NCI-H1694 (cell line): ENCODE data around the gene CALHM5.

Source experiments
- DNase-seq: peaks from one replicate; lab custom pipeline; 2025; lab: John Stamatoyannopoulos, UW

CALHM5 gene

DNA sequence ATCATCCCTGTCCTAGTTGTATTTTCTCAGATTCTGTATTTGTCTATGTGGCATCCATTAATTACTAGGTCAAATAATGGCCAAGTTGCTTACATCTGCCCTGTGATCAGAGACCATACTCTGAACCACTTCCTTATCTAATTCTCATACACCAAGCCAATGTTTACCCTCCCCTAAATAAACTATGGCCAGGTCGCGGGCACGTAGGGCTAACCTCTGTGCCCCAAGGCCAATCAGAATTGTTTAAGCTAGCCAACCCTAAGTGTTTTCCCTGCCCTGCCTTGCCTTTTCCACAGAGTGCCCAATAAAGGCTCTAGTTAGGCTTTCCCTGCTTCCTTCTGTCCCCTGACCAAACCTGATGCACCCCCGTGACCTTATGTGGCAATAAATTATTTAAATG lies 39.4 kb downstream of the CALHM5 start:
- no peak for DNase-seq

DNA sequence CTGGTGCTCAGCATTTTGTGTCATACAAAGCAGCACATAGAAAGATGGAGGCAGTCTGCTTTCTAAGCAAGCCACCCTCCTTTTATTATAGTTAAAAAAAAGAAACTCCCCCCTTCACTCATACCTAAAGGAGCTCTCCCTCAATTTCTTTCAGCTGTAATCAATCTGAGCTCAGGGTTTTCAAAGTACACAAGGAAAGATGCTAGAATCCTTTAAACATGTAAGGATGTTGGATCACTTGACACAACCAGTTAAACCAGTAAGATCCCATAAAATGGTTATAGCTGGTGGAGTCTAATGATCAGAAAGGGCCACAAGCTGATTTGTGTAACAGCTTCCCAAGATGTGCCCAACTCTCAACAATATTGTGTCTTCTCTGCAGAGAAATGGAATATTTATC lies 42.0 kb downstream of the CALHM5 start, which contains the start of gene CALHM4:
CALHM4 (plus strand) TSS at position 301 of the 400 bp plus-strand sequence; CDS start at position 344, 43 bp downstream.
- DNase-seq = no peak

DNA sequence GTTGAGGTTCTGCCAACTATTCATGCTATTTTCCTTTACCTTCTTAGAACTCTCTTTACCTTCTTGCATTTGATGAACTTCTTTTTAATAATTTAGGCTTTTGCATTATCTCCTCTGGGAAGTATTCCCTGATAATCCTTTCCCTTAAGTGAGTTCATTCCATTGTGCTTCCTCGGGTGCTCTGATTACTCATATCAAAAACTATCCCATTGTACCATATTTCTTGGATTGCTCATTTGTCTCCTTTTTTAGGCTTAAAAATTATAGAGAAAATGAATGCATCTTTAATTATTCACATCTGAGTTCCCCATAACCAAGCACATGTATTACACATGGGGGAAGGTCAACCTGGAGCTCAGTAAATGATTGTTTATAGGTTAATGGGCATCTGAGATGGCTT lies 44.6 kb downstream of the CALHM5 start:
- DNase-seq = no peak

DNA sequence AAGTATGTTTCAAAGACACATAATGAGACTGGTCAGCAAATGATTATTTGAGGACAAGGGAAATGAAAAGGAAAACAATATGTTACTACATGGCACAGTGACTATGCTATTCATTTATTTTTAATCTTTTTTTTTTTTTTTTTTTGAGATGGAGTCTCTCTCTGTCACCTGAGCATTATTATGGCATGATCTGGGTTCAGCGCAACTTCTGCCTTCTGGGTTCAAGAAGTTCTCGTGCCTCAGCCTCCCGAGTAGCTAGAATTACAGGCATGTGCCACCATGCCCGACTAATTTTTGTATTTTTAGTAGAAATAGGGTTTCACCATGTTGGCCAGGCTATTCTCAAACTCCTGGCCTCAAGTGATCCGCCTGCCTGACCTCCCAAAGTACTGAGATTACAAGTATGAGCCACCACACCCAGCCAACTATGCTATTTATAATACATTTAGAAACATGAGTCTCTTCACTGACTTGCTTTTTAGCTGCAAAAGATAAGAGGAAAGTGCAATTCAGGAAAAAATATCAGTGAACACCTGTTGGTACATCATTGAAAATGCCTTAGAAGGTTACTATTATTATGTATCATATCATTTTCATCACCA lies 45.5 kb downstream of the CALHM5 start:
- no peak for DNase-seq

DNA sequence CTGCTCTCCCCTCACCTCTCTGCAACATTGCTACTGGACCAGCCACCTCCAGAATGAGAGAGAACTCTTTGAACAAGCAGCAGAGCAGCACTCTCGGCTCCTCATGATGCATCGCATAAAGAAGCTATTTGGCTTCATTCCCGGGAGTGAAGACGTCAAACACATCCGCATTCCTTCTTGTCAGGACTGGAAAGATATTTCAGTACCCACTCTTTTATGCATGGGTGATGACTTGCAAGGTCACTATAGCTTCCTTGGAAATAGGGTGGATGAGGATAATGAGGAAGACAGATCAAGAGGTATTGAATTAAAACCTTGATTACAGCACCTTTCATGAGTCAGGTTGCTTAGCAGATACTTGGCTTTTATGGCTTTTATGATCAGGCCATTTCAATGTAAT lies 46.5 kb downstream of the CALHM5 start:
- DNase-seq = no peak

DNA sequence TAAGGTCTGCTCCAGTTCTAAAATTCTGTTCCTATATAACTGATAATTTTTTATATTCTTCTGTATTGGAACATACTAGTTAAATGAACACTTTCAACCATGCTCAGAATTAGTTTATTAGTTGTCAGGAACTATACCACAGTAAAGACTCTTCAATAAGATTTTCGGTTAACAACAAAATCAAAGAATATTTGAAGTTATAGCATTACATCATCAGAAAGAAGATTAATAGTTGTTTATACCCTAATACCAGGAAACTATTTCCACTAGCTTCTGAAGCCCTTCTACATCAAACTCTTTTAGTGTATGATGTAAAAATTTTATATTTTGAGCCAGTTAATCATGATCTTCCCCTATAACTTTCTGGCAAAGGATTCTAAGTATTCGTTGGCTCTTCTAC lies 48.7 kb downstream of the CALHM5 start:
- no peak for DNase-seq

DNA sequence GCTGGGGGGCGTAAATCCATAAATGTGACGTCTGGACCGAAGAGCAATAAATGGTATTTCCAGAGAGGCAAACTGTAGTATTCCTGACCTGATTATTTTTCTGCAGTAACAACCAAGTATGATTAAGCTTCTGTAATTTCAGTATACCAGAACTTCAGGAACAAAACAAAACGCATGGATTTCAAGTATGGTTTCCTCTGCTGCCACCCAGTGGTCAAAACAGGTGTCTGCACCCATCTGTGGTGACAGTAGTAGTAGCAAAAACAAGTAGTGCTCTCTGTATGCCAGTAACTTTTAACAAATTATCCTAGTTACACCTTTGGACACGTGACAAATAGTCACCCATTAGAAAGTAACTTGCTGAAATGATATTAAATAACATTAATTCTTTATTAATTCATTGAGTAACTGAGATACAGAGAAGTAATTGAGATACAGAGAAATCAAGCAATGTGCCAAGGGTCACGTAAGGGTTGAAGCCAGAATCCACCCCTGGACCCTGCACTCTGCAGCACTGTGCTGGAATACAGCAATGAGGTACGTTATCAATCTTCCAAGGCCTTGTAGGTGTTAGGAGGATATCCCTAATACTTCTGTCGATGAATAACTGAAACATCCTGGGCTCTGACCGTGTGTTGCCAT lies 50.1 kb downstream of the CALHM5 start:
- DNase-seq = peak; percentile 38

DNA sequence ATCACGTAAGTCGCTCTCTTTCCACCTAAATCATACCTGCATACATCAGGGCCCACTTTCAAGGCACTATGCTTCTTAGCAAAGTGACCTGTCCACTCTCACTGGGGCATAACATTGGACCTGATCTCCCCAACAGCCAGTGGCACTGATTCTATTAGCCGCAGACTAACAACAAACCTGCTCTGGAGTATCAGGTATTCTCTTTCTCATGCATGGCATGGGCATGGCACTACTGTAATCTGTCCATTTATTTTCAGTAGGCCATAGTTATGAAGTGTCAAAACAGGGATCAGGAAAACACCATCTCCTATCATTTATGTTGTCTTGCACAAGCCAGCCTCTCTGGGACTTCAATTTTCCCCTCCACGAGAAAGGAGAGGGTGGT lies 50.6 kb downstream of the CALHM5 start:
- no peak for DNase-seq

DNA sequence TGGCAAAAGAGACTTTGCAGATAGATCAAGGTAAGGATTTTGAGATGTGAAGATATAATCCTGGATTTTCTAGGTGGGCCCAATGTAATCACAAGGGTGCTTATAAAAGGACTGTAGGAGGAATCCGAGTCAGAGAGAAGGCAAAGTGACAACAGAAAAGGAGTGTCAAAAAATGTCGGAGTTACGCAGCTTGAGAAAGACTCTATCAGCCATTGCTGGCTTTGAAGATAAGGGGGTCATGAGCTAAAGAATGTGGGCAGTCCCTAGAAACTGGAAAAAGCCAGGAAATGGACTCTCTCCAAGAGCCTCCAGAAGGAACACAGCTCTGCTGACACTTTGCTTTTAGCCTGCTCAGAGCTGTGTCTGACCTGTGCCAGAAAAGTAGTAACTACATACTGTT lies 51.2 kb downstream of the CALHM5 start:
- DNase-seq = no peak

DNA sequence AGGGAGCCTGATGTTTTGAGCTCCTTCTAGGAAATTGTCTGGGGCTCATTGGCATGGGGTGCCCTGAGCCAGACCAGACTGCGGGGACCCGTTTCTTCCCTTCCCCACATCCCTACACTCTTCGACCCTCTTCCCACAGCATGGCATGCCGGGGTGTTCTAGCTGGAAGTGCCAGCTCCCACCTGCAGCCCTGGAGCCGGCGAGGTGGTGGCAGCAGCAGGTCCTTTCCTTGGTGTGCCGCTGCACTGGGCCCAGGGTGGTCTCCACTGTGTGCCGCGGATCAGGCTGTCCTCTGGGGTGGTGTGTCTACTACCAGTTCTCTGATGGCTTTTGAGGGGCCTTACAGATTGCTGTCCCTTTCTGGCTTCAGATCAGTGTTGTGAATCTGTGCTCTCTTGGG lies 52.4 kb downstream of the CALHM5 start:
- no peak for DNase-seq

DNA sequence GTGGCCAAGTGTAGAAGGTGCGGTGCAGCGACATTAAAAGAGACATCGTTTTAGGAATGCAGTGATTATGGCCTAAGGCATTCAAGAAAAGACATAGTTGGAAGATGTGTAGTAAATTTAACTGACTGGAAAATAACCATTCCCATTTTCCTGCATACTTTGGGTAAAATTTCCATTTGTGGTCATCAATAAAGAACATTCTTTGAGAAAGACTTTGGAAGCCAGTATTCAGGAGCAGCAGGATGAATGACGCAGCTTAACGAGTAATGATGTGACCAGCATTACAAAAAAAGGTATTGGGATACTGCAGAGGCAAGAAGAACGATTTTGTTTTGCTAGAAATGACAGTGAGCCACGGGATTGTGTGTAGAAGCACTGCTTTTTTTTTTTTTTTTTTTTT lies 52.9 kb downstream of the CALHM5 start:
- no peak for DNase-seq

DNA sequence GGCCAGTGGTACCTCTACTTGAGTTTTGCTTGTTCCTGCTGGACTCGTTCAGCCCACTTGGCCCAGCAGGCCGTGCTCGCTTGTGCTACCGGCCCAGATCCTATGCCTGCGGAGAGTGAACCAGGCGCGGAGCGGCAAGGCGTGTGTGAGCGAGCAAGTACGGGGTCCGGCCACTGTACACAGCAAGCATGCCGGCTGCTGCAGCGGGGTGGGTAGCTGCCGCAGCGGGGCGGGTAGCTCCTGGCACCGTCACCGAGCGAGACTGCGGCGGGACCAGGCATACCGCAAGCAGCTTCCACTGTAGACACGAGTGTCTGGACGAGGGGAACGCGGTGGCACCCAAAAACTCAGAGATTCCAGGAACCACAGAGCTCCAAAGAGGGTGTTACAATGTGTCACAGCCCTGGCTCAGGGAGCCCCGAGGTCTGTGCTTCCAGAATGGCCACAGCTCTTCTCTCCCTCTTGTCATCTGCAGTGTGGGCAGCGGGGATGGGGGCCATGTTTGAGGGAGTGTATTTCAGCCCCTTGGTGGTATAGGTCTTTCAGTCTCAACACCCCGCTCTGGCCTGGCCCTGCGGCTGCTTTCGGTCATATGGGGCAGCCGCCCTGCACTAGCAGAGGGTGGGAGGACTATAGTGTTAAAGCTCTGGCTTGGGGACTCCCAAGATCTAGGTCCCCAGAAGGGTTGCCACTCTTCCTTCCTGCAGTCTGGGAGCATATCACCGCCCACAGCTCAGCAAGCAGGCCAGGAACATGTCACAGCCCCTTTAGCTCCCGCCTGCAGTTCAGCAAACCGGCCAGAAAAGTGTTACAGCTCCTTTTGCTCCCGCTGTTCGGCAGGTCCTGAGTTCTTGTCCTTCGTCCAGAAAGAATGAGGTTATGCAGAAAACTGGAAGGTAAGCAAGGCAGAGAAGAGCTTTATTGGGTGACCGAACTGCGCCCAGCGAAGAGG lies 53.8 kb downstream of the CALHM5 start:
- no peak for DNase-seq

DNA sequence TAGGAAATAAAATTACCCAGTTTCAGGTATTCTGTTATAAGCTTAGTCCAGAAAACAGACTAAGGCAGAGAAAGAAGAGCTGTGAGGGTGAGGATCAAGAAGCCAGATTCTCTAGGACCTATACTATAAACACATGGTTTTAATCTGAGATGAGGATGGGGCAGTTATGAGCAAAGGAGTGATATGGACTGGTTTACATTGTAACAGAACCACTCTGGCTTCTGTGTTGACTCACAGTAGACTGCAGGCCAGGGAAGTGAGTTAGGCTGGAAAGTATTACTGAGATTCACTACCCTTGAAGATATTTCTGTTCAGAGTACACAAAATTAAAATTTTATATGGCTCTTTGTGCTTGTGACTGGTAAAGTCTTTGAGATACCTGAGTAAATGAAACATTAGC lies 56.7 kb downstream of the CALHM5 start:
- DNase-seq = no peak

DNA sequence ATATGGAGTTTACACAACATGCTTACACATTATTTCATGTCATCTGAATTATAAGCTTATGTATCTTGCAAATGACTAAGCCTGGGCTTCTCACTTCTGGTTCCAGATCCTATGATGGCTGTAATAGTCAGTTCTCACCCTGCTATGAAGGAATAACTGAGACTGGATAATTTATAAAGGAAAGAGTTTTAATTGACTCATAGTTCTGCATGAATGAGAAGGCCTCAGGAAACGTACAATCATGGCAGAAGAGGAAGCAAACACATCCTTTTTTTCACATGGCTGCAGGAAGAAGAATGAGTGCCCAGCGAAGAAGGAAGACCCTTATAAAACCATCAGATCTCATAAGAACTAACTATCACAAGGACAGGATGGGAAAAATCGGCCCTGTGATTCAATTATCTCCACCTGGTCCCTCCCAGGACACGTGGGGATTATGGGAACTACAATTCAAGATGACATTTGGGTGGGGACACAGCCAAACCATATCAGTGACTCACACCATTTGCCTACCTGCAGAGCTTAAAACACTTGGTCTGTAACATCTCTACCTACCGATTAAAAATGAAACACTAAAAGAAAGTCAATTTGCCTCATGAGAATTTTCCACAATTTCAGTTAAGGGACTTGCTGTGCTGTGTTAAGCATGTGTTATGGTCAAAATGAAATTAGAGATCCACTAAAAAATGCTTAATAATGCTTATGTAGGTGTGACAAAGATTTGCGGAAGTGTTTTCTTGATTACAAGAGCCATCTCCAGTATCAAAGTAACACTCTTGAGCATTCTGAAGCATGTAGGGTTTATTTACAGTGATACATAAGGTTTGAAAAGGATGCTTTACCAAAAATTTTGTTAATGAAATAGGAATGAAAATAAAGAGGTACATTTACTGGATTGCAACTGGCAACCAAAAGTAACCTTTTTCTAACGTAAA lies 57.6 kb downstream of the CALHM5 start:
- no peak for DNase-seq

DNA sequence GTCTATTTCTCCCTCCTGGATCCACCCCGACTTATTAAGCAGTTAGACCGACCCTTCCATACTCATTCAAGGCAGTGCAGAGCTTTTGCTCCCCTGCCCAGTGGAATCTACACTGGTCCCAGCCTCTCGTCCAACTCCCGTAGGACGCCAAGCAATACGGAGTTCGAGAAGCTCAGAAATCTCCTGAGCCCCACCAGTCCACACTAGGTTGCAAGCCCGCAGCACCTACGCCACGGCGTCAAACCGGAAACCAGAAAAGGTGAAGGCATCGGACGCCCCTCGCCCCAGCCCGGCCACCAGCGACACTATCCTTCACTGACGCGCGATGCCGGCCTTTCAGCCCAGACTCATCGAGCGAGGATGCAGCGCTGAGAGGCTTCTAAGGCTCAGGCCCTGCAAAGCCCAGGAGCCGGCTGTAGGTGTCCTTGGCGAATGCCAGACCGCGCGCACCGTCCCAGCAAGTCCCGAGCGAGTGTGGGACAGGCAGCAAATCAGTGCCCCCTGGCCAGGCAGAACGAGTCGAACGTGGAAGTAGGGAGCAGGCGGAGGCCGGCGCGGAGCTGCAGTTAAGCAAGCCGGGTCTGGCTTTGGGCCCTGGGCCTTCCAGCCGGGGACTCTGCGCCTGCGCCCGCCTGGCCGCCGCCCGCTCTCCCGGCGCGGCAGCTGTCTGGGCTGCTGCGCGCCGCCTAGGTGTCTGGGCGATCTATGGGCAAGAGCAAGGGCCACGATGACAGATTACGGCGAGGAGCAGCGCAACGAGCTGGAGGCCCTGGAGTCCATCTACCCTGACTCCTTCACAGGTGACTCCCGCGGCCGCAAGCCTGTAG lies 59.6 kb downstream of the CALHM5 start, which contains the start of gene RWDD1:
RWDD1 (plus strand) TSS at position 649 of the 827 bp plus-strand sequence; CDS start at position 728, 79 bp downstream.
- DNase-seq = peak; percentile 89

DNA sequence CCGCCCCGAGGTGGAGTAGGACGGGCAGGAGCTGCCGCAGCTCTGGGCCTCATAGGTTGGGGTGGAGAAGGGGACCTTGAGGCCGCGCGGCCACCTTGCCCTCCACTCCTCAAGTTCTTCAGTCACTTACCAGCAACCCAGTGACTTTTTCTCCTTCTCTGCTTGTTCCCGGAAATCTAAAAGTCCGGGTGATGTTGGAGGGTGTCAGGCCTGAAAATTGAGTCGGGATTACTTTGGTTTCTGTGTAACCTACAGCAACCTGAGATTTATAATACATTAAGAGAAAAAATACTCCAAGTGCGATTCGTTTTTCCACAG lies 60.2 kb downstream of the CALHM5 start:
- DNase-seq = no peak

DNA sequence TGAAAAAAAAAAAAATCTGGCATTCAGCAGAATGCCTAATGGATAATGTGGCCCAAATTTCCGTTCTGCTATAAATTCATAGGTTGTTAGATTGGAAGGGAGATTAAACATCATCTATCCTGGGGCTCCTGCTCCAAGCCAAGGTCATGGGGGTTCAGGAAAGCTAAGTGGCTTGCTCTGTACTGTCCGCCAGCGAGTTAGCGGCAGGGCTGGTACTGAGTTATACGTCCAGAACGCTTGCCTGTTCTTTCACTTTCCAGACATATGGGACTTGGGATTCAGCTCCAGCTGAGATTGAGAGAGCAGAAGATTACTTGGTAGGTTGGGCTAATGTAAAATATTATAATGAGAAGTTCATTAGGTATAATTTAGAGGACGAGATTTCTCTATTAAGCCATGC lies 60.7 kb downstream of the CALHM5 start:
- DNase-seq = no peak
